Jurkat, Clone E6-1 (cell line): ENCODE measurements around the gene ISY1.
"Not testable (repeated sequence)": the region's sequence is repeated elsewhere in the genome, so short reads cannot be mapped to it uniquely, and the experiment has no call there.

ENCODE experiments used
- DNase-seq: peaks from one replicate; pipeline ENCODE4 v3.0.0-alpha.2; 2011; ENCODE audit warnings: low read depth, low spot score
- H3K4me3 ChIP-seq: 2 replicates; pipeline ENCODE4 v1.5.1; 2011; ENCODE audit warnings: mild to moderate bottlenecking, low read length, control low read depth, moderate library complexity

The ISY1 gene

GRCh38 chr3:129173725-129174124, 12.9 kb upstream of the ISY1 start:
- H3K4me3 ChIP-seq: no peak overlapping the region
- no peak for DNase-seq

- no peak for DNase-seq
- H3K4me3 ChIP-seq: no peak overlapping the region
Measured at GRCh38 chr3:129173206-129173605, 12.3 kb upstream of the ISY1 start.

GRCh38 chr3:129166579-129167332, 5.9 kb upstream of the ISY1 start:
- no peak overlapping the region for H3K4me3 ChIP-seq
- DNase-seq: no peak

DNA sequence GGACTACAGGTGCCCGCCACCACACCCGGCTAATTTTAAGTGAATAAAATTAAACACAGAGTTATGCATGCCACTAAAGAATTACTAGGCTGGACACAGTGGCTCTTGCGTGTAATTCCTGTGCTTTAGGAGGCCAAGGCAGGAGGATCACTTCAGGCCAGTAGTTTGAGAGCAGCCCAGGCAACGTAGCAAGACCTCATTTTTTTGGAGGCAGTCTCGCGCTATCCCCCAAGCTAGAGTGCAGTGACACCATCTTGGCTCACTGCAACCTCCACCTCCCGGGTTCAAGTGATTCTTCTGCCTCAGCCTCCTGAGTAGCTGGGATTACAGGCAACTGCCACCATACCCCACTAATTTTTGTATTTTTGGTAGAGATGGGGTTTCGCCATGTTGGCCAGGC, 4.7 kb upstream of the ISY1 start:
- not testable (repeated sequence) for H3K4me3 ChIP-seq, DNase-seq

DNA sequence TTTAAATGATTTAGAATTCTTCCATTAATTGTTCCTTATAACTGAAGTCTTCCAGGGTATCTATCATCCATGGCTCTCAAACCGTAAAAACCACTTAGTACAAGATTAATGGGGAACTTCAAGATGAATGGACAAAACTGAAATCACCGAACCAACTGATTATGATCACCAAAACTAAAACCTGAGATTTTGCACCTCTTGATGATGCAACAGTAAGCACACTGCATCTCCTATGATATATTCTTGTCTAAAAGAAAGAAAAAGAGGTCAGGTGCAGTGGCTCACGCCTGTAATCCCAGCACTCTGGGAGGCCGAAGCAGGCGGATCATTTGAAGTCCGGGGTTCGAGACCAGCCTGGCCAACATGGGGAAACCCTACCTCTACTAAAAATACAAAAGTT, 3.6 kb upstream of the ISY1 start:
- no peak overlapping the region for H3K4me3 ChIP-seq
- no peak for DNase-seq

- no peak overlapping the region for H3K4me3 ChIP-seq
Measured at GRCh38 chr3:129162729-129163579, 2.1 kb upstream of the ISY1 start.

DNA sequence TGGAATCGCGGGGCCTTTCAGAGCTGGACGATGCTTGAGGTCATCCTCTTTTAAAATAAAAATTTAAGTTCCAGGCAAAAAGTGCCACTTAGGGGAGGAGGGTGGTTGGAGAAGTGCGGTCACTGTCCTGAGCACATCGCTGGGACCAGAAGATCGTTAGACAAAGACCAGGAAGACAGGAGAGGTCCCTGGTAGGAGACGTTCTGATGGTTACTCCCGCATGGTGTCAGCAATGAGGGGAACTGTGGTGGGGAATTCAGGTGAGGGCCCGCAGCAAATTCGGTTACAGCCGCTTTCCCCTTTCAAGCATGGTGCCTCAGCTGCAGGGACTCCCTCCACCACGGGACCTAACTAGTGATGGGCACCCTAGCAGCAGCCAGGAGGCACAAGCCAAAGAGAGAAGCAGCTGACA, 1.0 kb upstream of the ISY1 start:
- DNase-seq: no peak
- H3K4me3 ChIP-seq: peak overlapping the region; percentile 81

More at GRCh38 chr3:129162729-129163579, 2.1 kb upstream of the ISY1 start:
- DNase-seq: no peak

DNA sequence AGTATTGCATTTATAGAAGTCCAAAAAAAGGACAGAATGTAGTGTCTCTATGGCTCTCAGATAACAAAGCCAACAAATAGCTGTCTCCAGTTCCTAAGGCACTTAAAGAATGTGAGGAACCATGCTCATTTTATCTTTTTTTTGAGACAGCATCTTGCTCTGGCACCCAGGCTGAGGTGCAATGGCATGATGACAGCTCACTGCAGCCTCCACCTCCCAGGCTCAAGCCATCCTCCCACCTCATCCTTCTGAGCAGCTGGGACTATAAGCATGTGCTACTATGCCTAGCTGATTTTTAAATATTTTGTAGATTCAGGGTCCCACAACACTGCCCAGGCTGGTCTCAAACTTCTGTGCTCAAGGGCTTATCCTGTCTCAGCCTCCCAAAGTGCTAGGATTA, 16.1 kb downstream of the ISY1 start:
- no peak for DNase-seq
- H3K4me3 ChIP-seq: no peak overlapping the region

GRCh38 chr3:129141011-129141410, 19.9 kb downstream of the ISY1 start:
- DNase-seq, H3K4me3 ChIP-seq: not testable (repeated sequence)

DNA sequence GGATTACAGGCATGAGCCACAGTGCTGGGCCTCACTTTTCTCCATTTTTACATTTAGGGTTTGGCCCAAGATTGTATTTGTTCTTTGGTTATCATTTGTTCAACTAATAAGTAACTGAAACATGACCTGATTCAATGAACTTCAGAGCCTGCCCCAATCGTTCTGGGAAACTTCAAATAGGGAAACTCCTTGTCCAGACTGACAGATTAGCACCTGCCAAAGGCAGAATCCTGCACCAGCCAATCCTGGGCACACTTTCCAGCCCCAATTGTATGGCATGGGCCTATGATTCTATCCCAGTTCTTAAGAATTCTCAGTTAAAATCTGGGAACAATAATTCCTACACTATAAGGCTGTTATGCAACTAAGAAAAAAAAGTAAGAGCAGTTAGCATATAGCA, 21.0 kb downstream of the ISY1 start:
- no peak for DNase-seq
- no peak overlapping the region for H3K4me3 ChIP-seq

DNA sequence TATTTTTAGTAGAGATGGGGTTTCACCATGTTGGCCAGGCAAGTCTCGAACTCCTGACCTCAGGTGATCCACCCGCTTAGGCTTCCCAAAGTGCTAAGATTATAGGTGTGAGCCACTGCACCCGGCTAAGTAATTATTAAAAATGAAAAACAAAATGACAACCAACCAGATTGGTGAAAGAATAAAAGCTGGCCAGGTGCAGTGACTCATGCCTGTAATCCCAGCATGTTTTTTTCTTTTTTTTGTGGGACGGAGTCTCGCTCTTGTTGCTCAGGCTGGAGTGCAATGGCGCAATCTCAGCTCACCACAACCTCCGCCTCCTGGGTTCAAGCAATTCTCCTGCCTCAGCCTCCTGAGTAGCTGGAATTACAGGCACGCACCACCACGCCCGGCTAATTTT, 24.6 kb downstream of the ISY1 start:
- not testable (repeated sequence) for DNase-seq, H3K4me3 ChIP-seq

DNA sequence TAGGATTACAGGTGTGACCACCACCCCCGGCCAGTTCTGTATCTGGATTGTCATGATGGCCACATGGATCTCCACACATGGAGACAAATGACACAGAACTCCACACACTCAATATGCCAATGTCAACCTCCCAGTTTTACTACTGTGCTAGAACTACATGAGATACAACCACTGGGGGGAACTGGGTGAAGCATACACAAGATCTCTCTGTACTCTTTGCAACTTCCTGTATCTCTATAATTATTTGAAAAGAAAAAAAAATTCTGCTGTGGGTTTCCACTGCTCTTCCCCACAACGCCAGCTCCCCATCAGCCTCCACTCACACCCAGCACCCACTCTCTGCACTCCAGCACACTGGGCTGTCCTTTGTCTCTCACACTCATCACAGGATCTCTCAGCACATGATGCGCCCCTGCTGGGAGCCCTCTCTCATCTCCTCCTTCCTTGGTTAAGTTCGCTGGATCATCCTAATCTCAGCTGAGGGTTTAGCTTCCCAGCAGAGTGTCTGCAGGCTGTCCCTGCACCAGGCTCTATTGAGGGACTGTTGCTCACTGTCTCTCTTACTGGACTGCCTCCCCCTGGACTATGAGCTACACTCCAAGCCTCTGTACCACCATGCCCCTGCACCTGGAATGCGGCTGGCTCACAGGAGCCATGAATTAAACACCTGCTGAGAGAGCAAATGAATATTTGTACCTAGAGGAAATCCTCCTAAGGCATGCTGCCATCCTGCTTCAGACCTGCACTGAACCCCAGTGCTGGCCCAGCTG, 28.6 kb downstream of the ISY1 start:
- H3K4me3 ChIP-seq: no peak overlapping the region
- DNase-seq: no peak

DNA sequence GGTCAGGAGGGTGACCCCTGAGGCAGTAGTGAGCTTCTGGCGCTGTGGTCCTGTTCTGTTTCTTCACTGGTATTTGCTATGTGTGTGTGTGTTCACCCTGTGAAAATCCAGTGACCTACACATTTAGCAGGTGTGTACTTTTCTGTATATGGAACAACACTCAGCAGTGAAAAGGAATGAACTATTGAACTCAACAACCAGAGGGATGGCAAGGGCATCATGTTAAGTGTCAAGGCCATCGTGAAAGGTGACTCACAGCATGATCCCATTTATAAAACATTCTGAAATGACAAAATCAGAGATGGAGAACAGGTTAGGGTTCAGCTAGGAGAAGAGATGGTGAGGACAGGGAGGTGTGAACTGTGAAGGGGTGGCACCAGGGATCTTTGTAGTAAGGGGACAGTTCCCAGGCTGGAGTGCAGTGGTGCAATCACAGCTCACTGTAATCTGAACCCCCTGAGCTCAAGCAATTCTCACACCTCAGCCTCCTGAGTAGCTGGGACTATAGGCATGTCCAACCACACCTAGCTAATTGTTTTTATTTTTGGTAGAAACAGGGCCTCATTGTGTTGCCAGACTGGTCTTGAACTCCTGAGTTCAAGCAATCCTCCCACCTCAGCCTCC, 29.3 kb downstream of the ISY1 start:
- no peak overlapping the region for H3K4me3 ChIP-seq
- DNase-seq: no peak

- H3K4me3 ChIP-seq: no peak overlapping the region
- no peak for DNase-seq
Measured at GRCh38 chr3:129130291-129130813, 30.5 kb downstream of the ISY1 start.

GRCh38 chr3:129128357-129129155, 32.3 kb downstream of the ISY1 start:
- DNase-seq: no peak
- no peak overlapping the region for H3K4me3 ChIP-seq

GRCh38 chr3:129126726-129127280, 34.1 kb downstream of the ISY1 start:
- no peak for DNase-seq
- H3K4me3 ChIP-seq: no peak overlapping the region

GRCh38 chr3:129123314-129124060, 37.4 kb downstream of the ISY1 start:
- no peak overlapping the region for H3K4me3 ChIP-seq
- no peak for DNase-seq
